GM11168 (cell line): ENCODE data around the gene CCDC134.
"Not testable (repeated sequence)": the region's sequence is repeated elsewhere in the genome, so short reads cannot be mapped to it uniquely, and the experiment has no call there.

Experiments
- in situ Hi-C: fragments of 300-500 bp; cut with MboI; formaldehyde crosslinking; loops from one replicate; pipeline ENCODE4 v1.12.0; 2022; ENCODE audit warnings: low sequenced_read_pairs; ENCODE audit not compliant: unreplicated experiment

CCDC134 gene

DNA sequence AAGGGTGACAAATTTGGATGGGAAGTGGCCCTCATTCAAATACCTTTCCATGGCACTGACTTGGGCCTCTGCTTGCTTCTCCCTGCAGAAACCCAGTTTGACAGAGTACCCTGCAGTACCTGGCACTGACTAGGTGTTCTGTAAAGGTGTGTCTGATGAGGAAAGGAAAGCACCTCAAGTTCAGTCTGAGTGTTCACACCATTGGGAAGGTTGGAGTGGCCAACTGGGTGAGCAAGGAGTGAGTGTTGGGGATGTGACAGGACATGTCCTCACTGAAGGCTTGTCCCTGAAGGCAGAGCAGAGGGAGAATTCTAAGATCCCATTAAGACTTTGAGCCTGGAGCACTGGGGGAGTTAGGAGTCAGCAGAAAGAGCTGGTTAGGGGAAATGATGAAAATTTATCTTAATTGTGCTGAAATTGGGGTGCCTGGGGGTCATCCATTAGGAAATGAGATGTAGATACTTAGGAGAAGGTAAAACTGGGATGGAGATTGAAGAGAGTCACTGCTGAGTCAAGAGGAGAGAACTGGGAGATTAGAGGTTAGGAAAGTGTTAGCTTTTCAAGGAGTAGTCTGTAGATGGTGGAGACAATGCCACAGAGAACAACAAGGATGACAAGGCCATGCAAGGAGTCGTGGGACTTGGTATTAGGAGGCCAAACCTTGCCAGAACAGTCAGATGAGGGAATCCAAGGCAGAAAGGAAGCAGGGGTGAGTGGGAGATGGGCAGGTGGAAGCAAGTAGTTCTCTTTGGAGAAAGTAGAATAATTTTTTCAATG, 38.6 kb downstream of the CCDC134 start:
- in situ Hi-C loops = loop anchor here (10.0 kb wide), 1 partner anchor 106 kb away; the partner anchor contains the start of gene CENPM

DNA sequence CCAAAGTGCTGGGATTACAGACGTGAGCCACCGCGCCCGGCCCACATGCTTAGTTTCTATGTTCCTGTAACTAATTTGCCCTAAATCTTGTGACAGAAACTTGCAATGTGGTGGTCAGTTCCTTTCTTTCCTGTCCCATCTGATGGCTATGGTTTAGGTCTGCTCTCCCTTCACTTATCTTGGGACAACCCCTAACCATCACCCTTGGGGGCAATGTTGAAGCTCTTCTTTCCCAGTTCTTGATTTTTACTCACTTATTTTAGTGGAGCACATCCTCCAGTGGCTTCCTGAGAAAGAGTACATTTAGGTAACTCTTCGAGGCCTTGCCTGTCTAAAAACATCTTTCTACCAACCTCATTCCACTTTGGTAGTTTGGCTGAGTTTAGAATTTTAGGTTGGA, 39.7 kb downstream of the CCDC134 start:
- in situ Hi-C loops = no loop called here

DNA sequence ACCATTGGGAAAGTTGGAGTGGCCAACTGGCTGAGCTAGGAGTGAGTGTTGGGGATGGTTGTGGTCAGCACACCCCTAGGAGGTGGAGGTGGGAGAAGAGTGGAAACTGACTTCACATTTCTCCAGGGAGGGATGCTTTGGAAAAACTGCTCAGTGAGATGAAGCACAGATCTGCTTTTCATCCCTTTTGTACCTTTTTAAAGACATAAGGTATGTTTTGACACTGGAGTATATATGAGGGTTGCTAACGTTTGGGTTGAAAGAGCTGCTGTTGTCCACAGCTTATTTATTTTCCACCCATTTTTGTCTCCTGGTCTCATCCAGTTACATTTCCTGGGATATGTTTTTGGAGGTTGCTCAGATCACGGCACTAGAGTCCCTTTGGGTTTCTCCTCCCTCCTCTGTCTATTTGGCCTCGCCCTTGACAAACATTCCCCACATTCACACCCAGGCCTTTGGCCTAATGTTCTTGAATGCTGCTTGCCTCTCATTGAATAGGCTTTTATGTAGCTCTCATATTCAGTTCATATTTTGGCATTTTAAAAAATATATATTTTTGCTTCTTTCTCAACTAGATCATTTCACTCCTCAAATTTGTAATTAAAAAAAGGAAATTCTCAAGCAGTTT, 40.7 kb downstream of the CCDC134 start:
- in situ Hi-C loops = no loop called here

DNA sequence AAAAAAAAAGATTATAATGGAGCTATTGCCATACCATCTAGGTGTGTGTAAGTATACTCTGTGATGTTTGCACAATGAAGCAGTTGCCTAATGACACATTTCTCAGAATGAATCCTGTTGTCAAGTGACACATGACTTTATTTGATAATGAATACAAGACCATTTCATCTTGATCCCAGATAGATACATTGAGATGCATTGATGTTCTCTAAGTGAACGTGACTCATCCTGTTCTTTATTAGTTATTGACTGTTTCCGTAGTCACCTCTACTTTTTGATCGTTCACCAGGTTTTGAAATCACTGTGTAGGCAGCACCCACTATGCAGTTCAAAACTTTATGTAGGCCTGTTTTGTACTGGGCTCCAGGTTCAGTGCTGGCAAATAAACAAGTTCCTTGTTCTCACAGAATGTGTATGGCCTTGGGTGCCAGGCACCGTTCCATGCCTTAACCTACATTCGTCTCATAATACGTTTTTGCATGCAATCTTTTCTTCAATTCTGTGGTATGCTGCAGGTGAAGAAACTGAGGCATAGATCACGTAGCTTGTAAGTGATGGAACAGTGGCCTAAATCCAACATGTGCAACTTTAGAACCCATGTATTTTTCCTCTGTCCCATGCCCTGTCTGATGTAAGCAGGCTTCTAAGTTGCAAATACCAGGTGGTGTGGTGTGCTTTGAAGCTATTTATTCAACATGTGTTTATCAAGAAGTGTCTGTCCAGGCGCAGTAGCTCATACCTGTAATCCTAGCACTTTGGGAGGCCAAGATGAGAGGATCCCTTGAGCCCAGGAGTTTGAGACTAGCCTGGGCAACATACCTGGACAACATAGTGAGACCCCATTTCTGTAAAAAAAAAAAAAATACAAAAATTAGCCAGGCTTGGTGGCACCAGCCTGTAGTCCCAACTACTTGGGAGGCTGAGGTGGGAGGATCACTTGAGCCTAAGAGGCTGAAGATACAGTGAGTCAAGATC, 42.8 kb downstream of the CCDC134 start:
- in situ Hi-C loops = no loop called here

DNA sequence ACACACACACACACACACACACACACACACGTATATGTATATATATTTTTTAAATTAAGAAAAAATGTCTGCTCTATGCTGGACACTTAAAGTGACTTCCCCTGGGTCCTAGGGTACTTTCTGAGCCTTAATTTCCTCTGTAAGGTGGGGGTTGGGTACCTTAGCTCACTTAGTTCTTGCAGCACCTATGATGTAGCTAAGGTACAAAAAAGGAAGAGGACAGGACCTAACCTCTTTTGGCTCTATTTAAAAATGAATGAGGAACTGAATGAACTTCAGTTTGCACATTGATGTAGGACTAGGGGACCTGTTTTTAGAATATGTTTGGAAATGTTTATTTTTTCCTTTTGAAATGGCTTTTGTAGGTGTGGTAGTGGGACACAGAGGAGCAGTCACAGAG, 43.6 kb downstream of the CCDC134 start:
- in situ Hi-C loops = no loop called here

DNA sequence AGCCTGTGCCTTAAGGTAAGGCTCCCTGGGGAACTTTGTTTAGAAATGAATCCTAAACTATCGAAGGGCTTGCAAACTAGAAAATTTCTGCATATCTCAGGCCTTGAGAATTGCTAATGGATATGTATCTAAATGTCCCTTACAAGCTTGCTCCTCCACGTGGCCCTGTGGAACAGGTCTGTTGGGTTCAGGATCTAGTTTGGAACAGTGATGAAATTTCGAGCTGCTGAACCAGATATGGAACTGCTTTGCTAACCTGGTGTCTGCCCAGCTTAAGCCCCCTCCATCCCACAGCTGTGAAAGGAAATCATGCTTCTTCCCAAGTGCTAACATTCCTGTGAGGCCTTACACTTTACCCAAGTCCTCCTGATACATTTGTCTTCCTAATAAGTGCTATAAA, 44.0 kb downstream of the CCDC134 start:
- in situ Hi-C loops = no loop called here

DNA sequence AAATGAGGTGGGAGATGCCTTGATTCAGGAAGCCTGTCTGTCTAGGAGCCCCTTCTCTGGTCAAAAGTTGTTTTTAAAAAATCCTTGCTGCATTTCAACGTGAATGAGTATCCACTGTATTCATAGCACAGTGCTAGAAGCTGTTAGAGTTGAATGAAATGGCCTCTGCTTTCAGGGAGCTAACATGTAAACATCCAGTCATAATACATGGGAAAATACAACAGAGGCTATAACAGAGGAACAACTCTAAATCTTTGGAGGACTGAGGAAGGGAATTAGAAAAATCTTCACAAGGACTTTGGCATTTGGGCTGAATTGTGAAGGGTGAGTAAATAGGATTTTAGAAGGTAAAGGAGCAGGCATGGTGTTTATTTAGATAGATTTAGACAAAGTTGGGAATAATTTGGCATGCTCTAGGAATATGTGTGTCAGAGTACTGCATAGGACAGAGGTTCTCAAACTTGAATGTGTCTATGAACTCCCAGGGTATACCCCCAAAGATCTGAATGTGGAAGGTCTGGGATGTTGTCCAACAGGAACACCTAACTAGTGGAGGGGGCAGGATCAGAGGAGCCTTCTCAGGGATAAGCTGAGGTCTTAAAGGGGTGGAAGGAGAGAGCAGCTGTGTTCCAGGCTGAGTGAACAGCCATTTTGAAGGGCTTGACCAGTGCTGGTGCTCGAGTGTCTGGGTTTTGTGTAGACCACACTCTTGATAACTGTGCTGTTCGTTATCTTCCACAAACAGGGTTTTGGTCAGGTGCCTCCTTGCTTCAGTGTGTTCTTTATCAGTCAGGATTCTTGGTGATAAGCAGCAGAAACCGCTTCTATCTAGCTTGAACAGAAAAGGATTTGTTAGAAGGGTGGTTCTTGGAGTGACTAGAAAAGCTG, 45.1 kb downstream of the CCDC134 start:
- in situ Hi-C loops = no loop called here

DNA sequence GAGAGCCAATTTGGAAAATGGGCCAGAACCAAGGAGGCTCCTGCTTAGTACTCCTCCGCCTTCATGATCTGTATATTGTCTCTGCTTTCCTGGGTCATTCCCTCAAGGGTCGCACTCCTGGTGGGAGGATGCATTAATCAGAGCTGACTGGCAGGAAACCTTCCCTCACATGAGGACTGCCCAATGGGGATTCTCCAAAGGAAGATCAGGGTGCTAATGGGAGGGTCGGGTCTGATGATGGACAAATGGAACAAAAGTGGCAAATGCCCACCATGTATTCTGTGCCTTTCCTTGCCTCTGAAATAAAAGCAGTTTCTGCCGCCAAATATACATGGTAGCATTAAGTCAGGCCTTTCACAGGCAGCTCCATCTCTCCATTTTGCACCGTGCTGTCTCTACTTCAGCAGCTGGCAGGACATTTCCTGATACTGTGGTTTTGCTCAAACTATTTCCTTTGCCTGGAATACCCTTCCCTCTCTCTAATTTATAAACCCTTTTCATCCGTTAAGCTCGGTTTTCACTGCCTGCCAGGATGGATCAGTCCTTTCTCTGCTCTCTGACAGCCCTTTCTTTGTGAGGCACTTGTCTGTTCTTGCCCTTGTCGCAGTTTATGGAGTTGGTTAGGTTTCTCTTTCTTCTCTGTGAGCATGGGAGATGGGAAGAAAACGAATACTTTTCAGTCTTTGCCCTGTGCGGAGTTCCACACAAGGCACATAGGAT, 45.9 kb downstream of the CCDC134 start:
- in situ Hi-C loops = no loop called here

DNA sequence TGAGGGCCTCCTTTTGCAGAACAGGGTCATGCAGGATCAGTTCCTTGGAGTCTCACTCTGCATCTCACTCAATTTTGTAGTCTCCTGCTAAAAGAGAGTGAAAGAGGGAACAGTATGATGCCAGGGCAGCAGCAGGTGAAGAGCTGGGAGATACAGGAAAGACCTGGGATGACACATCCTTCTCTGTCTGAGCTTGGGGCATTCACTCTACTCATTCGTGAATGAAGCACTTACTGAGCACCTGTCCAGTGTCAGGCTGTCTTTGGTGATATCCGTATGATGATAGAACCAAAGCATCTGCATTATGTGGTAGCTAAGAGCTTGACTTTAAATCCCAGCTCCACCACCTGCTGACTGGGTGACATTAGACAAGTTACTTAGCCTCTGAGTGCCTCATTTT, 46.8 kb downstream of the CCDC134 start:
- in situ Hi-C loops = no loop called here

DNA sequence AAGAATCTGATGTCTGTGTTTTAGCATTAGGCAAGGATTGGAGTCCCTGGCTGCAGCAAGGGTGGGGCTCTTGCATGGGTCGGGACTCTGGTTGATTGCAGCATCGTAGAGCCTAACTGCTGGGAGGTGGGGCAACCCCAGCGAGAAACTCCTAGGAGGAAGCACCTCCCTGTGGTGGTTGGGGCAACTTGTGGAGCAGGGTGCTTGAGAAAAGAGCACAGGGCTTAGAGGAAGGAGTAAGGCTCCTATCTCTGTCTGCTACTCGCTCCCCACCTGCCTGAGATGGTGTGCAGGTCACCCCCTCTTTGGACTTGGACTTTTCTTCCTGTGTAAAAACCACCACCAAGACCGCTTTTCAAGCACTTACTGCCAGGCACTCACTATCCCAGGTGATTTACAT, 48.0 kb downstream of the CCDC134 start:
- in situ Hi-C loops = no loop called here

DNA sequence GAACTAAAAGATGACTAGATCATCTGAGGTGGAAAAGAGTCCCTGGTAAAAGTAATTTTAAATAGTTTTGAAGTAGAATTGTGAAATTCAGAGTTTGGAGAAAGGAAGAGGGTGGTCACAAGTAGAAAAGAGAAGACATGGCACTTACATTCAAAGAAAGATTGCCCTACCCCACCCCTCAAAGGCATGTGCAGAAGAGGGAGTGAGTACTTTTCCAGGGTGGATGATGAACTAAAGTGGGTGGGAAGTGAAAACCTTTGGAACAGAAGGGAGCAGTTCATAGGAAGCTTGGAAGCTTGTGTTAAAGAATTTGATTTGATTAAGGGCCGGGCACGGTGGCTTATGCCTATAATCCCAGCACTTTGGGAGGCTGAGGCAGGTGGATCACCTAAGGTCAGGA, 56.0 kb downstream of the CCDC134 start:
- in situ Hi-C loops = no loop called here

DNA sequence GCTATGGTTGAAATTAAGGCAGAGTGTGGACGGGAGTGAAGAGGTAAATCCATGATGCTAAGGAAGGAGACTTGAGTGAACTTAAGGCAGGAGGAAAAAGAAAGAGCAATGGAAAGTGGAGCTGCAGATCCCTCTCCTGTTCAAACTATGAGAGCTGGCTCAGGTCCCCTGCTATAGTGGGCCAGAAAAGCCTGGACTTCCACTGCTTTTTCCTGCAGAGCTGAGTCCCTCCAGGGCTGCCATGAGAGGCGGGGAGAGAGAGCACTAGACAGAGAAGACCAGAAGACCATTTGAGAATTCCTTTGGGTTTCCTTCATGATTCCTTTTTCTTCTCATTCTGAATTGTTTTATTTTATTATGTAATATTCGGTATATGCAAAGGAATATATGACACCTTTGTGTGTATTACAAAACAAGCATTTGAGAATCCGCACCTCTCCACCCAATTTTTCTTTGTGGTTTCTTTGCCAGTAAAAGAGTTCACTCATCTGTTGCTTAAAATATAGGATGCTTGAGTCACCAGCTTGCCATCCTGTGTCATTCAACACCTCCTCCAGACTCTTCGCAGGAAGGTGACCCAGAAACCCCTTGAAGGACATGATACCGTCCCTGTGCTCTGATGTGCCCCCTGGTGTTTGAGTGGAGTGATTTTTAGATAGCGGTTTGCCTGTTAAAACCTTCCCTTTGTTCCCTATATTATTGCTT, 56.8 kb downstream of the CCDC134 start:
- in situ Hi-C loops = no loop called here

DNA sequence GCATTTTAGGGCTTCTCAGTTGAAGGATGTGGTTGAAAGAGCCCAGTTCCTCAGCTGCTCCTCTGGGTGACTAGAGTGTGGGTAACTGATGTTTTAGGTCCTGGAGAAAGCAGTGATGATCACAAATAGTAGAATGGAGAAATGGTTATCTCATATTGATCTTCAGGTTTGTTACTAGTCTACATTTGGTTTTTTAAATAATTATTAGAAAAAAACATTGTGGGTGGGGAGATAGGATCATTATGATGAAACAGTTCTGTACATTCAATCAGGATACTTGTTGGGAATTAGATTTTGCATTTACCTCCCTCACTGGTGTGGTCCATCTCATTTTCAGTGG, 57.4 kb downstream of the CCDC134 start:
- in situ Hi-C loops = no loop called here

DNA sequence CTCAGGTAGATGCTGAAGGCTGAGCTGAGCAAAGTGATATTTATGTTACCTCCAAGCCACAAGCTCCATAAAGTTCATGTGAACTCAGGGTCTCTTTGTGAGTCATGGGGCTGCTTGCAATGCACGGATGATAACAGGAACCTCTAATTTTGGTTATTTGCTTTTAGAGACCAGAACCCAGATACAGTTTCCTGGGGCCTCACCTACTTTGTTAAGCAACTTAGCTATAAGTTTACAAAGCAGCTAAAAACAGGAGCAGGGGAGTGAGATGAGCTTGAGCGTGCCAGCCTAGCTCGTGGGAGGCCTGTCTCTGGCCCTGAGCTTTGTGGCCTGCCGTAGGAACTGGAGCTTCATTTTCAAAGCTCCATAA, 61.7 kb downstream of the CCDC134 start:
- in situ Hi-C loops = no loop called here

DNA sequence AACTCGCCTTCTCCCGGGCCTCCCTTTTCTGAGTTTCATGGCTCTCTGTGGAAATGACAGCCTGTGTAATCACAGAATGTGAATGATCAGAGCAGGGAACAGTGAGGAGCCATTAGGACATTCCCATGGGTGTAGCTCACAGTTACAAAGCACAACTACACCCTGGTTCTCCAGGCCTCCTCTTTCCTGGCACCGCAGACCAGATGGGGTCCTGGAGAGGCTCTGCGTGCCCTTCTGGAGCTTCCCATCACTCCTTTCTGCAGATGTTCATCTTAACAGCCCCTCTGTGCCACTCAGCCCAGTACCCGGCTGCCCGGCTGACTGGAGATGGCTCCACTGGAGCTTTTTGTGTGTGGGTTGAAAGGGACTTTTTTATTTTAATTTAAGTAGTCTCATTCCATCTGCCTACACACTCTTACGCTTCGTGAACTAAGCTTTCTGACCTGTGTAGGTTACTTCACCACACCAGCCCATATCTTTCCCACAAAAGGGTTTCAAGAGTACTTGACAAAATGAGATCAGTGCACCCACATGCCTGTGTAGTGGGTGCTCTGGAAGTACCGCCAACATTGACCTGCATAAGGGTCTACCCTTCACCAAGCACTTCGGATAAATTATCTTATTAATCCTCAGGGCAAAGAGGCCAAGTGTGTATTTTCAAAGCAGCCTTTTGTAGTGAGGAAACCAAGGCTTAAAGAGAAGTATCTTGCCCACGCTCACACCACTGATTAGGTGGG, 62.2 kb downstream of the CCDC134 start:
- in situ Hi-C loops = no loop called here

DNA sequence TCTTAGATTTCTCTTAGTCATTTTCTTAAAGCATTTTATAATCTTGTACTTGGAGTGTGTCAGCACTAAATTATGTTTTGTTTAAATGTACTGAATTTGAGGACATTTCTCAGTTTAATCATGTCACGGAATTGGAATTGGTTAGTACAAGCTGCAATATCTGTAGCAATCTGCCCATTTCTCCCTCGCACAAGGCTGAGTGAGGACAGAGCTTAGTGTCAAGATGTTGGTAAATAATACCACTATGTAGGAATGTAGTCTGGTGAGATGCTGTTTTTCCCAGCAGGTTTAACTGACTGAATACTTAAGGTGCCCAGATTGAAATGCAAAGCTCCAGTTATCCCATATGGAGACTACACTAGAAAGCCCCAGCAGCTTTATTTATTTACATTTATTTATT, 63.0 kb downstream of the CCDC134 start:
- in situ Hi-C loops = no loop called here

DNA sequence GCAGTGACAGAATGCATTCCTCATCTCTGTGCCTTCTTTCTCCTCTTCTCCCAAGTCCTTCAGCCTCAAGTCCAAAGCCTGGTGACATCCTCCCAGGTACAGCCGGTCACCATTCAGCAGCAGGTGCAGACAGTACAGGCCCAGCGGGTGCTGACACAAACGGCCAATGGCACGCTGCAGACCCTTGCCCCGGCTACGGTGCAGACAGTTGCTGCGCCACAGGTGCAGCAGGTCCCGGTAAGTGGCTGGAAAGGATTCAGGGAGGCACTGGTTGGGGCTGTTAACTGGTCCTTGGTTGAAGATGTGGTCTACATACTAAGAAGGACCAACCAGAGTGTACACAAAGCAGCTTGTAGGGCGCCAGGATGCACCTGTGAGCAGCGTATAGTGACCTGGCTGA, 68.1 kb downstream of the CCDC134 start:
- in situ Hi-C loops = no loop called here

DNA sequence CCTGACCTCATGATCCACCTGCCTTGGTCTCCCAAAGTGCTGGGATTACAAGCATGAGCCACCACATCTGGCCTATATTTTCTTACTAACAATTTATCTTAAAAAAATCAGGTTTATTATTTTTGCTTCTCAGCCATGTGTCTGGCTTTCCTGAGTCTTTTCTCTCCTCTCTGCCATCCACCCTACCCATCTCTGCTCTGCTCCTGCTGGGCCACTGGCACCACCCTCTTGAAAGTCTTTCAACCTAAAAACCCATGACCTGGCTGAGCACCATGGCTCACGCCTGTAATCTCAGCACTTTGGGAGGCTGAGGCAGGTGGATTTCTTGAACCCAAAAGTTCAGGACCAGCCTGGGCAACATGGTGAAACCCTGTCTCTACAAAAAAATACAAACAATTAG, 69.6 kb downstream of the CCDC134 start:
- in situ Hi-C loops = not testable (repeated sequence)
